Mucosa of descending colon (tissue), 3 donors: ENCODE measurements around the gene DNAJC17. TPM values are rescaled to one million over a fixed set of nuclear protein-coding genes. Genes with fewer than 3 reads are reported as not detected.

Experiments
- ATAC-seq: fragments of 200-7000 bp; cut with Tn5 transposase; one replicate; pipeline ENCODE4 v1.9.1; 2020; ENCODE audit warnings: mild to moderate bottlenecking, moderate library complexity
- DNase-seq, 3 donors: peaks; one replicate each; pipeline ENCODE4 v3.0.0-alpha.2; 2020
- H3K36me3 ChIP-seq: fragments of 200-600 bp; one replicate; pipeline ENCODE4 v1.8.0; 2021; ENCODE audit warnings: low read depth, mild to moderate bottlenecking
- H3K4me1 ChIP-seq: fragments of 200-600 bp; one replicate; pipeline ENCODE4 v1.8.0; 2021; ENCODE audit warnings: low read depth, mild to moderate bottlenecking
- H3K4me3 ChIP-seq: fragments of 200-600 bp; one replicate; pipeline ENCODE4 v1.8.0; 2021; ENCODE audit warnings: mild to moderate bottlenecking
- H3K9me3 ChIP-seq: fragments of 200-600 bp; one replicate; pipeline ENCODE4 v1.8.0; 2021; ENCODE audit warnings: mild to moderate bottlenecking
- CTCF ChIP-seq: fragments of 200-600 bp; IDR thresholded peaks from one replicate; pipeline ENCODE4 v1.8.0; 2022; ENCODE audit warnings: antibody characterized with exemption, mild to moderate bottlenecking
- intact Hi-C, 2 donors: fragments of 100-400 bp; cut with DNase I in 1 of 2; cut with micrococcal nuclease in 1 of 2; formaldehyde crosslinking; loops; one replicate each; pipeline versions ENCODE4 v1.11.0 to v1.11.1; 2022; cut with DNase I, micrococcal nuclease
- total RNA-seq, 3 donors: library from RNA; stranded (reverse); fragmentation: NEBNext Ultra II Directional in 2 of 3; extraction: Animal tissue kit (Norgen Biotek cat#: 25700) in 2 of 3; gene quantifications; one replicate each; pipeline versions ENCODE4 v1.2.1 to v1.2.4, GENCODE V29; 2021 to 2023
- donor health status: DM: no; HTN: no; CAD: no; lungs with moderate emphysema.
- donor health status: DM: no; HTN: no; CAD: no.
- donor health status: DM: no; HTN: yes; CAD: no.

Gene DNAJC17
- total RNA-seq, 3 donors from 2014 or later, result 29.6 to 47.6 (median 36.5) TPM

- DNase-seq, result peak; percentile 61 to 91 (median 77)
- peaks cover 41% of the 10 kb centered on the region for H3K4me1 ChIP-seq
- no peak for TF ChIP-seq CTCF
- ATAC-seq, result peak; percentile 94
- no peaks in the 10 kb centered on the region for H3K36me3 ChIP-seq
- H3K9me3 ChIP-seq, result no peaks in the 10 kb centered on the region
- H3K4me3 ChIP-seq, result no peak overlapping the region
- intact Hi-C loops, result no loop called here
These were observed 13.9 kb downstream of the DNAJC17 start for GRCh38 chr15:40793216-40793989.

GRCh38 chr15:40792394-40792793 is 14.9 kb downstream of the DNAJC17 start:
- peak in 1 of 3 donors; percentile 17 for DNase-seq
- H3K36me3 ChIP-seq, result no peaks in the 10 kb centered on the region
- intact Hi-C loops, result no loop called here
- TF ChIP-seq CTCF, result no peak
- peaks cover 49% of the 10 kb centered on the region for H3K4me1 ChIP-seq
- no peaks in the 10 kb centered on the region for H3K9me3 ChIP-seq
- ATAC-seq, result no peak
- no peak overlapping the region for H3K4me3 ChIP-seq

- no peaks in the 10 kb centered on the region for H3K9me3 ChIP-seq
- ATAC-seq (no peak), DNase-seq (no peak)
- intact Hi-C loops, result no loop called here
- H3K36me3 ChIP-seq, result no peaks in the 10 kb centered on the region
- peaks cover 54% of the 10 kb centered on the region for H3K4me1 ChIP-seq
- no peak overlapping the region for H3K4me3 ChIP-seq
- TF ChIP-seq CTCF, result no peak
These were observed 16.6 kb downstream of the DNAJC17 start for GRCh38 chr15:40790718-40791117.

- no peaks in the 10 kb centered on the region for H3K36me3 ChIP-seq
- no peaks in the 10 kb centered on the region for H3K9me3 ChIP-seq
- H3K4me3 ChIP-seq, result no peak overlapping the region
- DNase-seq (peak in 2 of 3 donors; percentile 8 to 18), ATAC-seq (no peak)
- TF ChIP-seq CTCF, result no peak
- H3K4me1 ChIP-seq, result peaks cover 50% of the 10 kb centered on the region
- intact Hi-C loops, result loop anchor here in 1 of 2 donors (10.0 kb wide), 1 partner anchor 95 kb away; the partner anchor contains the start of gene RAD51
These were observed 17.3 kb downstream of the DNAJC17 start for GRCh38 chr15:40789999-40790398.

GRCh38 chr15:40789119-40789518 is 18.2 kb downstream of the DNAJC17 start:
- intact Hi-C loops, result loop anchor here in 1 of 2 donors (10.0 kb wide), 1 partner anchor 94 kb away; the partner anchor contains the start of gene RAD51
- H3K4me1 ChIP-seq, result peaks cover 43% of the 10 kb centered on the region
- no peaks in the 10 kb centered on the region for H3K36me3 ChIP-seq
- no peak overlapping the region for H3K4me3 ChIP-seq
- no peak for TF ChIP-seq CTCF
- ATAC-seq (no peak), DNase-seq (peak in 2 of 3 donors; percentile 24 to 25)
- H3K9me3 ChIP-seq, result no peaks in the 10 kb centered on the region
